ENCODE data around the gene ERC2.

ERC2 gene

GRCh38 chr3:55498520-55498919 is 969.7 kb downstream of the ERC2 start:
- DNase-seq, result no peak

GRCh38 chr3:55497250-55497649 is 971.0 kb downstream of the ERC2 start:
- DNase-seq, result no peak

GRCh38 chr3:55494976-55495375 is 973.3 kb downstream of the ERC2 start:
- no peak for DNase-seq

GRCh38 chr3:55492976-55493375 is 975.3 kb downstream of the ERC2 start:
- DNase-seq, result no peak

- no peak for DNase-seq
These were observed 976.9 kb downstream of the ERC2 start for GRCh38 chr3:55491296-55491816.

GRCh38 chr3:55490276-55490913 is 977.9 kb downstream of the ERC2 start:
- no peak for DNase-seq

GRCh38 chr3:55489798-55490132 is 978.5 kb downstream of the ERC2 start:
- DNase-seq, result no peak

- DNase-seq, result peak; percentile 60
These were observed 979.7 kb downstream of the ERC2 start for GRCh38 chr3:55488398-55489055.

- DNase-seq, result peak; percentile 52
These were observed 980.7 kb downstream of the ERC2 start for GRCh38 chr3:55487381-55488241.

GRCh38 chr3:55486857-55487380 is 981.3 kb downstream of the ERC2 start, which contains the start of gene WNT5A:
WNT5A (minus strand) TSS chr3:55487306; CDS start chr3:55486985, 321 bp downstream.
- DNase-seq, result peak; percentile 55

- no peak for DNase-seq
These were observed 982.0 kb downstream of the ERC2 start for GRCh38 chr3:55486101-55486856.

GRCh38 chr3:55484801-55485791 is 983.2 kb downstream of the ERC2 start:
- peak; percentile 80 for DNase-seq

- no peak for DNase-seq
These were observed 984.0 kb downstream of the ERC2 start for GRCh38 chr3:55484191-55484689.

- no peak for DNase-seq
These were observed 984.8 kb downstream of the ERC2 start for GRCh38 chr3:55483196-55484095.

- no peak for DNase-seq
These were observed 985.6 kb downstream of the ERC2 start for GRCh38 chr3:55482496-55483195.

GRCh38 chr3:55481744-55482495 is 986.3 kb downstream of the ERC2 start:
- DNase-seq, result no peak

- DNase-seq, result no peak
These were observed 987.1 kb downstream of the ERC2 start for GRCh38 chr3:55480911-55481743.
